ENCODE data around the gene MAPK10.

DNA sequence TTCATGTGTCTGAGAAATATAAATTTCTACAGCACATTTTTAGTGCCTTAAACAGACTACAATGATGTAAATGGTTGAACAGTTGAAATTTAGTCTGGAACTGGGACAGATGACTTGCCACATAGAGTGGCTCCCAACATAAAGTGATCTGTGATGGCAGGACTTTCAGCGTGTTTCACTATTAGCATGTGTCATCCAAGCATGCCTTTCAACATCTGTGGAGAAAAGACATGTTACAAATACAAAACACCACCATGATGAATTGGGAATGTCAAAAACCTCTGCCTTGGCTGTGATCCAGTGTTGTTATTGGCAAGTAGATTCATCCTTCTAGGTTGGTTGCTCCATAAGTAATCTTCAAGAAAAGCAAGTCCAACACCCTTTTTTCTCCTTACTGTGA is 348.7 kb downstream of the MAPK10 start:
- TF ChIP-seq, protein P1, sequence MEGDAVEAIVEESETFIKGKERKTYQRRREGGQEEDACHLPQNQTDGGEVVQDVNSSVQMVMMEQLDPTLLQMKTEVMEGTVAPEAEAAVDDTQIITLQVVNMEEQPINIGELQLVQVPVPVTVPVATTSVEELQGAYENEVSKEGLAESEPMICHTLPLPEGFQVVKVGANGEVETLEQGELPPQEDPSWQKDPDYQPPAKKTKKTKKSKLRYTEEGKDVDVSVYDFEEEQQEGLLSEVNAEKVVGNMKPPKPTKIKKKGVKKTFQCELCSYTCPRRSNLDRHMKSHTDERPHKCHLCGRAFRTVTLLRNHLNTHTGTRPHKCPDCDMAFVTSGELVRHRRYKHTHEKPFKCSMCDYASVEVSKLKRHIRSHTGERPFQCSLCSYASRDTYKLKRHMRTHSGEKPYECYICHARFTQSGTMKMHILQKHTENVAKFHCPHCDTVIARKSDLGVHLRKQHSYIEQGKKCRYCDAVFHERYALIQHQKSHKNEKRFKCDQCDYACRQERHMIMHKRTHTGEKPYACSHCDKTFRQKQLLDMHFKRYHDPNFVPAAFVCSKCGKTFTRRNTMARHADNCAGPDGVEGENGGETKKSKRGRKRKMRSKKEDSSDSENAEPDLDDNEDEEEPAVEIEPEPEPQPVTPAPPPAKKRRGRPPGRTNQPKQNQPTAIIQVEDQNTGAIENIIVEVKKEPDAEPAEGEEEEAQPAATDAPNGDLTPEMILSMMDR (IDR thresholded peaks at IDR 0.05; ENCODE audit: extremely low read depth in 1 of 2, insufficient read depth in 1 of 2, low read depth in 1 of 2, low read length in 2 of 2) = no peak
- peak; percentile 16 for TF ChIP-seq POLR2A (IDR thresholded peaks at IDR 0.05; ENCODE audit: low read depth, low read length)
- TF ChIP-seq POLR2AphosphoS5 (IDR thresholded peaks at IDR 0.05; ENCODE audit: insufficient read depth, low read depth, low read length) = peak; percentile 38

All from endothelial cell of umbilical vein (primary cell).